Esophagus muscularis mucosa (tissue), 4 donors: ENCODE measurements around the gene GABRD.

ENCODE experiments used
- EP300 ChIP-seq: sonication (generic); formaldehyde crosslinking; IDR thresholded peaks from one replicate; pipeline ENCODE4 v1.6.1; 2017; ENCODE audit warnings: antibody characterized with exemption
- POLR2A ChIP-seq: fragments of 450-650 bp; IDR thresholded peaks from one replicate; pipeline ENCODE4 v1.6.1; 2017; ENCODE audit warnings: antibody characterized with exemption, moderate library complexity, mild to moderate bottlenecking, low read depth
- POLR2AphosphoS5 ChIP-seq, 2 donors: sonication (generic); formaldehyde crosslinking; IDR thresholded peaks; one replicate each; pipeline ENCODE4 v1.6.1; 2017; ENCODE audit warnings: antibody characterized with exemption in 2 of 2
- TF ChIP-seq, protein P1 (sequence below), 3 experiments: fragments of 200-600 bp in 2 of 3; fragments of 450-650 bp in 1 of 3; sonication (generic) in 2 of 3; IDR thresholded peaks; one replicate each; pipeline ENCODE4 v1.5.1; 2017 to 2019; ENCODE audit warnings: antibody characterized with exemption in 3 of 3, mild to moderate bottlenecking in 2 of 3, moderate library complexity in 1 of 3

DNA sequence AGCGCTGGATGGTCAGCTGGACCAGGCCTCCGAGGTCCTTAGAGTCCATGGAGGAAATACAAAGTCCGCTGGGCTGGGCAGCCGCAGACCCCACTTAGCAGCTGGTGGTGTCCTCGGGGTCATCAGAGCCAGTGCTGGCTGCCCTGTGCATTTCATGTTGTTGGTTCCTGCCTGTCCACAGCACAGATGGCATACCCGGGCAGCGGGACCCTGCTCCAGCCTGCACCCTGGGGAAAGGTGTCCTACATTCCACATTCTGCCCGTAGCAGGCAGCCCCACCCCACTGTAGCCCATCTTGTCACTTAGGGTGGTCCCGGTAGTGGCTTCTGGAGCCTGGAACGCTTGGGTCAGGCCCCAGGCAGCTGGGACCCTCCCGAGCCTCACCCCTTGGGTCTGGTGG lies 50.9 kb downstream of the GABRD start:
- TF ChIP-seq, protein P1, sequence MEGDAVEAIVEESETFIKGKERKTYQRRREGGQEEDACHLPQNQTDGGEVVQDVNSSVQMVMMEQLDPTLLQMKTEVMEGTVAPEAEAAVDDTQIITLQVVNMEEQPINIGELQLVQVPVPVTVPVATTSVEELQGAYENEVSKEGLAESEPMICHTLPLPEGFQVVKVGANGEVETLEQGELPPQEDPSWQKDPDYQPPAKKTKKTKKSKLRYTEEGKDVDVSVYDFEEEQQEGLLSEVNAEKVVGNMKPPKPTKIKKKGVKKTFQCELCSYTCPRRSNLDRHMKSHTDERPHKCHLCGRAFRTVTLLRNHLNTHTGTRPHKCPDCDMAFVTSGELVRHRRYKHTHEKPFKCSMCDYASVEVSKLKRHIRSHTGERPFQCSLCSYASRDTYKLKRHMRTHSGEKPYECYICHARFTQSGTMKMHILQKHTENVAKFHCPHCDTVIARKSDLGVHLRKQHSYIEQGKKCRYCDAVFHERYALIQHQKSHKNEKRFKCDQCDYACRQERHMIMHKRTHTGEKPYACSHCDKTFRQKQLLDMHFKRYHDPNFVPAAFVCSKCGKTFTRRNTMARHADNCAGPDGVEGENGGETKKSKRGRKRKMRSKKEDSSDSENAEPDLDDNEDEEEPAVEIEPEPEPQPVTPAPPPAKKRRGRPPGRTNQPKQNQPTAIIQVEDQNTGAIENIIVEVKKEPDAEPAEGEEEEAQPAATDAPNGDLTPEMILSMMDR (IDR thresholded peaks at IDR 0.05): no peak
- no peak for TF ChIP-seq EP300
- TF ChIP-seq POLR2AphosphoS5 (IDR thresholded peaks at IDR 0.05): no peak
- no peak for TF ChIP-seq POLR2A
